Trophoblast cell (in vitro differentiated cells and primary cell): ENCODE measurements around the gene RIN3.

ENCODE experiments used
- DNase-seq, 2 donors: peaks; one replicate each; pipeline ENCODE4 v3.0.0-alpha.2; 2016
- H2AFZ ChIP-seq: 2 replicates; pipeline ENCODE4 v1.6.1; 2013; ENCODE audit warnings: low read length, moderate library complexity, mild to moderate bottlenecking; ENCODE audit not compliant: insufficient read depth, poor library complexity
- H2AK5ac ChIP-seq: 2 replicates; pipeline ENCODE4 v1.6.1; 2013; ENCODE audit warnings: mild to moderate bottlenecking, low read length
- H2BK120ac ChIP-seq: 2 replicates; pipeline ENCODE4 v1.6.1; 2013; ENCODE audit warnings: low read length, mild to moderate bottlenecking, moderate library complexity; ENCODE audit not compliant: insufficient read depth, poor library complexity
- H2BK12ac ChIP-seq: 2 replicates; pipeline ENCODE4 v1.6.1; 2013; ENCODE audit warnings: mild to moderate bottlenecking, low read length, moderate library complexity
- H2BK5ac ChIP-seq: 2 replicates; pipeline ENCODE4 v1.6.1; 2013; ENCODE audit warnings: low read length, low read depth, moderate library complexity, mild to moderate bottlenecking; ENCODE audit not compliant: poor library complexity
- H3K14ac ChIP-seq: 2 replicates; pipeline ENCODE4 v1.6.1; 2013; ENCODE audit warnings: mild to moderate bottlenecking, low read length
- H3K18ac ChIP-seq: 2 replicates; pipeline ENCODE4 v1.6.1; 2013; ENCODE audit warnings: mild to moderate bottlenecking, low read length
- H3K23ac ChIP-seq: 2 replicates; pipeline ENCODE4 v1.6.1; 2013; ENCODE audit warnings: low read length
- H3K27ac ChIP-seq: 2 replicates; pipeline ENCODE4 v1.5.1; 2013; ENCODE audit warnings: low read depth, mild to moderate bottlenecking, inconsistent platforms, low read length, moderate library complexity
- H3K27me3 ChIP-seq: 2 replicates; pipeline ENCODE4 v1.6.1; 2013; ENCODE audit warnings: inconsistent platforms, mild to moderate bottlenecking, low read length, moderate library complexity; ENCODE audit not compliant: insufficient read depth
- H3K36me3 ChIP-seq, 2 experiments: 1 replicate in 1 of 2; 2 replicates in 1 of 2; pipeline ENCODE4 v1.6.1; 2013; ENCODE audit warnings: low read length in 2 of 2, mild to moderate bottlenecking in 2 of 2, moderate library complexity in 1 of 2; ENCODE audit not compliant: insufficient read depth in 2 of 2, control insufficient read depth in 1 of 2
- H3K4ac ChIP-seq: 2 replicates; pipeline ENCODE4 v1.6.1; 2013; ENCODE audit warnings: low read depth, mild to moderate bottlenecking, low read length, moderate library complexity
- H3K4me1 ChIP-seq, 2 experiments: 1 replicate in 1 of 2; 2 replicates in 1 of 2; pipeline ENCODE4 v1.6.1; 2013; ENCODE audit warnings: low read length in 2 of 2, mild to moderate bottlenecking in 2 of 2, moderate library complexity in 1 of 2; ENCODE audit not compliant: insufficient read depth in 2 of 2, control insufficient read depth in 1 of 2
- H3K4me2 ChIP-seq: 2 replicates; pipeline ENCODE4 v1.6.1; 2013; ENCODE audit warnings: inconsistent platforms, mild to moderate bottlenecking, low read length, moderate library complexity
- H3K4me3 ChIP-seq: 2 replicates; pipeline ENCODE4 v1.5.1; 2013; ENCODE audit warnings: mild to moderate bottlenecking, low read depth, low read length, inconsistent platforms
- H3K79me1 ChIP-seq: one replicate; pipeline ENCODE4 v1.6.1; 2013; ENCODE audit warnings: low read length
- H3K79me2 ChIP-seq: 2 replicates; pipeline ENCODE4 v1.6.1; 2013; ENCODE audit warnings: low read length, mild to moderate bottlenecking; ENCODE audit not compliant: control insufficient read depth, insufficient read depth, poor library complexity
- H3K9ac ChIP-seq: 2 replicates; pipeline ENCODE4 v1.6.1; 2013; ENCODE audit warnings: mild to moderate bottlenecking, low read length
- H3K9me3 ChIP-seq: 2 replicates; pipeline ENCODE4 v1.6.1; 2013; ENCODE audit warnings: low read depth, mild to moderate bottlenecking, control low read depth, inconsistent platforms, low read length; ENCODE audit not compliant: insufficient read depth
- H4K12ac ChIP-seq: 2 replicates; pipeline ENCODE4 v1.6.1; 2013; ENCODE audit warnings: low read depth, mild to moderate bottlenecking, low read length, moderate library complexity
- H4K8ac ChIP-seq: 2 replicates; pipeline ENCODE4 v1.6.1; 2013; ENCODE audit warnings: low read depth, mild to moderate bottlenecking, low read length, moderate library complexity
- H4K91ac ChIP-seq: one replicate; pipeline ENCODE4 v1.6.1; 2013; ENCODE audit warnings: low read depth, mild to moderate bottlenecking, low read length, moderate library complexity
- WGBS: extraction: QIAGEN DNeasy Blood & Tissue Kit; methylation state at CpG from one replicate; pipeline ENCODE4 v1.1.7; 2013; ENCODE audit warnings: missing lambda C conversion rate; ENCODE audit not compliant: insufficient read length, insufficient coverage; ENCODE audit errors: extremely low coverage; 5-methylcytosine and 5-hydroxymethylcytosine counted together

The RIN3 gene

DNA sequence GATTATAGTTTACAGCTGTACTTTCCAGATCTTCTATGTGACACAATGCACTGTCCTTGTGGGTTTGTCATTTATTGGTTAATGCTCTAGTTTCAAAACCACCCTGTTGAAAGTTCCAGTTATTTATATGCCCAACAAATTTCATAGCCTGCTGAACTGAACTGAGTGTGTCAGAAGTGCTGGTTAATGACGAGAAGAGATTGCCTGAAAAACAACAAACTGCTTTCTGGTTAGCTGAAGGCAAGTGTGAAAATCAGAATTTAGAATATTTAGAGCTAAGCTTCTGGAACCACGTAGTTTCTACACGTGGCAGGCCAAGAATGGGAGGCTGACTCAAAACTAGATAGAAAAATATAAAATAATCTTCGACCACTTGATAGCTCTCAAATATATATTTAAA, 19.1 kb upstream of the RIN3 start:
- Histone ChIP-seq H3K36me3 (no peaks in the 10 kb centered on the region), H2AK5ac (no peak overlapping the region), H2BK120ac (no peak overlapping the region), H3K18ac (no peak overlapping the region), H4K91ac (no peak overlapping the region), H2BK12ac (no peak overlapping the region), H3K9ac (no peak overlapping the region), H3K79me2 (no peaks in the 10 kb centered on the region), H3K4me3 (no peak overlapping the region), H2BK5ac (no peak overlapping the region), H3K14ac (no peak overlapping the region), H3K4me1 (peaks cover 4 to 5% of the 10 kb centered on the region in 2 experiments), H4K12ac (no peak overlapping the region), H3K9me3 (no peaks in the 10 kb centered on the region), H3K79me1 (no peaks in the 10 kb centered on the region), H3K23ac (no peak overlapping the region), H3K4ac (no peak overlapping the region), H3K27me3 (no peaks in the 10 kb centered on the region), H3K4me2 (no peak overlapping the region), H2AFZ (no peak overlapping the region), H4K8ac (no peak overlapping the region), H3K27ac (no peak overlapping the region)
- no peak for DNase-seq
- WGBS, result no CpG with 5 or more reads among the region's 4 CpGs

- H3K27ac ChIP-seq, result no peak overlapping the region
- WGBS, result no CpG with 5 or more reads among the region's 6 CpGs
- DNase-seq, result peak; percentile 55 to 57
- no peak overlapping the region for H2AK5ac ChIP-seq
- H3K79me2 ChIP-seq, result no peaks in the 10 kb centered on the region
- H3K4me2 ChIP-seq, result no peak overlapping the region
- no peak overlapping the region for H4K12ac ChIP-seq
- H3K4me3 ChIP-seq, result no peak overlapping the region
- H3K9ac ChIP-seq, result no peak overlapping the region
- H2BK5ac ChIP-seq, result no peak overlapping the region
- H3K36me3 ChIP-seq, result no peaks in the 10 kb centered on the region
- H3K9me3 ChIP-seq, result no peaks in the 10 kb centered on the region
- no peaks in the 10 kb centered on the region for H3K27me3 ChIP-seq
- no peaks in the 10 kb centered on the region for H3K79me1 ChIP-seq
- H2BK12ac ChIP-seq, result no peak overlapping the region
- no peak overlapping the region for H4K91ac ChIP-seq
- H2BK120ac ChIP-seq, result no peak overlapping the region
- no peak overlapping the region for H3K14ac ChIP-seq
- H3K23ac ChIP-seq, result no peak overlapping the region
- H2AFZ ChIP-seq, result no peak overlapping the region
- no peak overlapping the region for H3K4ac ChIP-seq
- H3K18ac ChIP-seq, result no peak overlapping the region
- H3K4me1 ChIP-seq, result peaks cover under 1% of the 10 kb centered on the region in 2 experiments
- no peak overlapping the region for H4K8ac ChIP-seq
Measured at GRCh38 chr14:92495027-92495426, 18.6 kb upstream of the RIN3 start.

DNA sequence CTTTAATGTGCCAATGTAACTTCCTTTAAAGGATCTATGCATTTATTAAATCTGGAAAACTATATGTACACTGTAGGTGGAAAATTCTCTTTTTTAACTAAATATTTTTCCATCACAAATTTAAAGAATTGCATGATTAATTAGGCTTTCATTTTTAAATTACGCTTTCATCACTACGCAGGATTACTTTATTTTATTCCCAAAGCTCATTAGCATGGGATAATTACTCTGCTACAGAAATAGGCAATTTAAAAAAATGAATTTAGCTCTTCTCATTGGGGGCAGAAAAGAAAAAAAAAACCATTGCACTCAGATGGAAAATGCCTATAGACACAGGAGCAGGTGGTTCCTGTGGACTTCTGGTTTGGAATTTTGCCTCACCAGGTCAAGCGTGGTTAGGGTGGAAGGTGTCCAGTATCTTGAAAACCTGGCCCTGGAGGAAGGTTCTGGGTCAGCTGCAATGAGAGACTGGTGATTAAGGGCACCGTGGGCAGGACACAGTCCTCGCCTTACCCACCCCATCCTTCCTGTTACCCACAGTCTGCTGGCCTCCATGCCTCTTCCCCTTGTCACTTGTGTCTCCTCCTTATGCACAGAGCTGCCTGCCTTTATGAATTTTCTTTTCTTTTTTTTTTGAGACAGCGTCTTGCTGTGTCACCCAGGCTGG, 17.3 kb upstream of the RIN3 start:
- H3K4ac ChIP-seq, result no peak overlapping the region
- no peak overlapping the region for H4K12ac ChIP-seq
- H2AK5ac ChIP-seq, result no peak overlapping the region
- H3K4me2 ChIP-seq, result no peak overlapping the region
- H2AFZ ChIP-seq, result no peak overlapping the region
- no peak overlapping the region for H3K14ac ChIP-seq
- H3K79me2 ChIP-seq, result no peaks in the 10 kb centered on the region
- no peak overlapping the region for H2BK120ac ChIP-seq
- H2BK12ac ChIP-seq, result no peak overlapping the region
- H3K18ac ChIP-seq, result no peak overlapping the region
- H4K8ac ChIP-seq, result no peak overlapping the region
- no peak overlapping the region for H3K4me3 ChIP-seq
- no CpG with 5 or more reads among the region's 6 CpGs for WGBS
- H3K79me1 ChIP-seq, result peaks cover 4% of the 10 kb centered on the region
- H3K36me3 ChIP-seq, result no peaks in the 10 kb centered on the region
- DNase-seq, result no peak
- H3K27me3 ChIP-seq, result no peaks in the 10 kb centered on the region
- H3K23ac ChIP-seq, result no peak overlapping the region
- no peak overlapping the region for H4K91ac ChIP-seq
- no peaks in the 10 kb centered on the region for H3K9me3 ChIP-seq
- H3K9ac ChIP-seq, result no peak overlapping the region
- H3K27ac ChIP-seq, result no peak overlapping the region
- H2BK5ac ChIP-seq, result no peak overlapping the region
- H3K4me1 ChIP-seq, result peaks cover 5% of the 10 kb centered on the region in 2 experiments

GRCh38 chr14:92497391-92497790, 16.2 kb upstream of the RIN3 start:
- WGBS, result no CpG with 5 or more reads among the region's 8 CpGs
- no peak overlapping the region for H3K4ac ChIP-seq
- H3K14ac ChIP-seq, result no peak overlapping the region
- no peak overlapping the region for H3K4me2 ChIP-seq
- H3K79me1 ChIP-seq, result peaks cover 4% of the 10 kb centered on the region
- H3K9me3 ChIP-seq, result no peaks in the 10 kb centered on the region
- H2BK12ac ChIP-seq, result no peak overlapping the region
- H4K91ac ChIP-seq, result no peak overlapping the region
- no peak overlapping the region for H3K27ac ChIP-seq
- peaks cover 5% of the 10 kb centered on the region in 2 experiments for H3K4me1 ChIP-seq
- H2AK5ac ChIP-seq, result no peak overlapping the region
- no peaks in the 10 kb centered on the region for H3K36me3 ChIP-seq
- no peak overlapping the region for H3K4me3 ChIP-seq
- H2BK120ac ChIP-seq, result no peak overlapping the region
- H2BK5ac ChIP-seq, result no peak overlapping the region
- H2AFZ ChIP-seq, result no peak overlapping the region
- H4K12ac ChIP-seq, result no peak overlapping the region
- no peak for DNase-seq
- H3K18ac ChIP-seq, result no peak overlapping the region
- H4K8ac ChIP-seq, result peak overlapping the region; percentile 8
- no peaks in the 10 kb centered on the region for H3K27me3 ChIP-seq
- H3K79me2 ChIP-seq, result no peaks in the 10 kb centered on the region
- no peak overlapping the region for H3K23ac ChIP-seq
- H3K9ac ChIP-seq, result no peak overlapping the region
